ENCODE results near the gene HS3ST2.
A peak's percentile ranks its signal among the peaks of the same experiment; 100 is the strongest.
"Not testable (repeated sequence)": the region's sequence is repeated elsewhere in the genome, so short reads cannot be mapped to it uniquely, and the experiment has no call there.

HS3ST2 gene

GRCh38 chr16:22885951-22886350 lies 72.0 kb downstream of the HS3ST2 start:
- no peak for DNase-seq

GRCh38 chr16:22886927-22887326 lies 73.0 kb downstream of the HS3ST2 start:
- DNase-seq: no peak

DNA sequence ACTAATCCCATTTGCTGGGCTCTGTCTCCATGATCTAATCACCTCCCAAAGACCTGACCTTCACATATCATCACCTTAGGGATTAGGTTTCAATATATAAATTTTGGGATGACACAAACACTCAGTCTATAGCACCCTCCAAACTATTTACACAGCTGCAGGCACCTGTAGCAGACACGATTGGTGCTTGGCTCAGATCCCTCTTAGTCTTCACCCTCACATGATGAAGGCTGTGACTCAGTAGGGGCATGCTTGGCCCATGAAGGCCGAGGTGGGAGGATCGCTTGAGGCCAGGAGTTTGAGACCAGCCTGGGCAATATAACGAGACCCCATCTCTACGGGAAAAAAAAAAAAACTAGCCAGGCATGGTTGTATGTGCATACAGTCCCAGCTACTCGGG lies 73.5 kb downstream of the HS3ST2 start:
- no peak for DNase-seq

DNA sequence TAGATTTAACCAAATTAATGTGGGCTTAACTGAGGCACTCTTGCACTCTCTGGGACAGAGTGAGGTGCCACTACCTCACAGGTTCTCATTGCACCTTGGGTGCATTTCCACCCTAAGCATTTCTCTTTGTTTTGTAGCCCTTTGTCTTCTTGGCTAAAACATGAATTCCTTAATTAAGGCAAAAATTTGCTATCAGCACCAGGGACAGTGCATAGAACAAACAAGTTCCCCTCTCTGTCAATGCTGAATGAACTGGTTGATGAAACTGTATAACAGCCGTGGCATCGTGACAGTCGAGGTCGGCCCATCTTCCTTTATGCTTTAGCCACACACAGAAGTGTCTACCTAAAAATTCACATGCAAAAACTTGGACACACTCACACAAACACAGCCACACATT lies 74.8 kb downstream of the HS3ST2 start:
- no peak for DNase-seq

- DNase-seq: no peak
Observed at GRCh38 chr16:22890976-22891375, 77.0 kb downstream of the HS3ST2 start.

GRCh38 chr16:22897184-22897583 lies 83.2 kb downstream of the HS3ST2 start:
- DNase-seq: no peak

DNA sequence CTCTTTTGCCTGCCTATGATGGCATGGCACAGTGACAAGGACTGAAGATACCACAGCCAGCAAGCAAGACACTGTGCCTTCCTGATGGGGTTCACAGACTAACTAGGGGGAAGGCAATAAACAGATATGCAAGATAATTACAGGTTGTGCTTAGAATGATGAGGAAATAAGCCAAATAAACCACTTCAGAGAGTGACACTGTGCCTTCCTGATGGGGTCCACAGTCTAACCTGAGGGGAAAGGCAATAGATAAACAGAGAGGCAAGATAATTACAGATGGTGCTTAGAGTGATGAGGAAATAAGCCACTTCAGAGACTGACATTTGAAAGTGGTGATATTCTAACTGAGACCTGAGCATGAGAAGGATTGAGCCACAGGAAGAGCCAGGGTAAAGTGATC lies 84.2 kb downstream of the HS3ST2 start:
- no peak for DNase-seq

- DNase-seq: peak; percentile 70
Observed at GRCh38 chr16:22898874-22899348, 84.9 kb downstream of the HS3ST2 start.

GRCh38 chr16:22899567-22899966 lies 85.6 kb downstream of the HS3ST2 start:
- DNase-seq: not testable (repeated sequence)

DNA sequence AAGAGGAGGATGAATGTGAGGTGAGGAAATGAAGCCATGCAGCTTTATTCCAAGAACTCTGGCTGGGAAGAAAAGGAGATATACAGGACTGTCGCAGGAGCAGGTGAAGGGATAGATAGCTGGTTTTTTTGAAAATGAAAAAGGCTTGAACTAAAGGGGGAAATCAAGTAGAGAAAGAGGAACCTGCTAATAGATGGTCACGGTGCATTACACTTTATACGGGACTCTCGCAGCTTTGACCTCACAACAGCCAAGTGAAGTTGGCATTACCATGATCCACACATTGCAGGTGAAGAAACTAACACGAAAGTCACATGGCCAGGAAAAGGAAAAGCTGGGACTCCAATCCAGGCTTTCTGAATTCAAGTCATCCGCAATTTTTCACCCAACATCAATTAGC lies 86.9 kb downstream of the HS3ST2 start:
- no peak for DNase-seq

DNA sequence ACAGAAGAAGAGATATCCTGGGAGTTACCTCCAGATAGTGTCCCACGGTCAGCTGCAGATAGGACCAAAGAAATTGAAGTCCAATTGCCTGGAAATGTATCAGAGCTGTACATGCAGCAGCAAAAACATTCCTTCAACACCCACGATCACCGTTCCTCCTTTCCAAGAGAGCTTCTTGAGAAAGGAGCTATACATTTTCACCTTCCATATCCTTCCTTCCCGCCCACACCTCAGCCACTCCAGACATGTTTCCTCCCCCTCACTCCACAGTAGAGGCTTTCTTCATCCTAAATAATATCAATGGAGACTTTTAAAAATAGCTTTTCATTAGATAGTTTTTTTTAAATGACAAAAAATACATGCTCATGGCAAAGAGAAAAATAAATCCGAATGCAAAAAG lies 87.6 kb downstream of the HS3ST2 start:
- DNase-seq: no peak

DNA sequence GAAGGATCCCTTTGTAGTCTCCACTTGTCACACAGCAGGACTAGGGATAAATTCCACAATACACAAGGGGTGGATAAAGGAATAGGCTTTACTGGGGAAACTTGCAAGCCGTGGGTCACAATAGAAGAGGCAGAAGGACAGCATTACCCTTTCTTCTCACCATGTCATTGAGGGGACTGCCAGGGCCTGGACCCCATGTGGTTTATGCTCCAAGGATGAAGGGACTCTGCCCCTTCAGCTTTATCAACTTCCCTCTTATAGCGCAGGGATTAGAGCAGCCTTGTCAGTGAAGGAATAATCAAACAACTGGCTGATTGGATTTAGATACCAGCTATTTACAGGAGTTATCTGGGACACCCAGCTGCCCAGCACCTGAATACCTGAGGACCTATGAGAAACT lies 89.8 kb downstream of the HS3ST2 start:
- DNase-seq: no peak

DNA sequence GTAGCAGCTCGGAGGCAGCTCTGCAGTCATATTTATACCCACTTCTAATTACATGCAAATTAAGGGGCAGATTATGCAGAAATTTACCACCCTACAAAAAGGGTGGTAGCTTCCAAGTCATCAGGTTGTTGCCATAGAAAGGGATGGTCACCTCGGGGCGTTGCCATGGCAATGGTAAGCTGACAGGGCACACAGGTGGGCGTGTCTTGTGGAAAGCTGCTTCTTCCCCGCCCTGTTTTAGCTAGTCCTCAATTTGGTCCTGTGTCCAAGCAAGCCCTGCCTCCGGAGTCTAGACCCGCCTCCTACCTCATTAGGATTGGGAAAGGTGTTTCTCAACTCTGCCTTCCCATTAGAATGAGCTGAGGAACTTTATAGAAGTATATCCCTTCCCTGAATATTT lies 98.7 kb downstream of the HS3ST2 start:
- DNase-seq: no peak

DNA sequence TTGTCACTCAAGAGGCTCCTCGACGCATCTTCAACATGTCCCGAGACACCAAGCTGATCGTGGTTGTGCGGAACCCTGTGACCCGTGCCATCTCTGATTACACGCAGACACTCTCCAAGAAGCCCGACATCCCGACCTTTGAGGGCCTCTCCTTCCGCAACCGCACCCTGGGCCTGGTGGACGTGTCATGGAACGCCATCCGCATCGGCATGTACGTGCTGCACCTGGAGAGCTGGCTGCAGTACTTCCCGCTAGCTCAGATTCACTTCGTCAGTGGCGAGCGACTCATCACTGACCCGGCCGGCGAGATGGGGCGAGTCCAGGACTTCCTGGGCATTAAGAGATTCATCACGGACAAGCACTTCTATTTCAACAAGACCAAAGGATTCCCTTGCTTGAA lies 101.0 kb downstream of the HS3ST2 start:
- no peak for DNase-seq

DNA sequence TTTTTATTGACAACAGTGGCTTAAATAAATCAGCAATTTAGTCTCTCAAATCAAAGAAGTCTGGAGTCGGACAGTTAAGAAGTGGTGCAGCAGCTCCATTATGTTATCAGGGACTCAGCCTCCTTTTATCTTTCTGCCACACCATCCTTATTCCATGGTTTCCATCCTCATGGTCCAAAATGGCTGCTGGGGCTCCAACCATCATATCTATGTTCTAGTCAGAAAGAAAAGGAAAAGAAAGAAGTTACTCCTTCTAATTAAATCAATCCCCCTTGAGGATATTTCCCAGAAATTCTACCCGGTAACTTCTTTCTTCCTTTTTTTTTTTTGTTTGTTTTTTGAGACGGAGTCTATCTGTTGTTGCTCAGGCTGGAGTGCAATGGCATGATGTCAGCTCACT lies 109.5 kb downstream of the HS3ST2 start:
- no peak for DNase-seq

DNA sequence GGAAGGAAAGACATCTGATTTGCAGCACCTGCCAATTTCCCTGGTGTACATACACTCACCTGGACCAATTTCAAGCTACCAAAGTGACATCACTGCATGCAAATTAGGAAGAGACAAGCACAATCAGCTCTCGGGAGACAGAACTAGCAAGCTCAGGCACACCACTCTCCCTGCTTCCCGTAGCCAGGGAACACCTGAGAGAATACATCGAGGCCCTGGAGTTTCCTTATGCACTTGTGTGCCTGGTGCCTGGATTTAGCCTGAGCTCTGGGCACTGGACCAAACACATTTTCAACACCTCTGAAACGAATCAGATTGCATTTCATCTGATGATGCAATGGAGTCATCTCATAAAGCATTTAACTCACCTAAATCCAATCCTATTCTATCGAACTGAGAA lies 110.5 kb downstream of the HS3ST2 start:
- no peak for DNase-seq

GRCh38 chr16:22926105-22926751 lies 112.3 kb downstream of the HS3ST2 start:
- no peak for DNase-seq

- DNase-seq: no peak
Observed at GRCh38 chr16:22927306-22927705, 113.3 kb downstream of the HS3ST2 start.

- no peak for DNase-seq
Observed at GRCh38 chr16:22928882-22929435, 115.0 kb downstream of the HS3ST2 start.

- no peak for DNase-seq
Observed at GRCh38 chr16:22929461-22929860, 115.5 kb downstream of the HS3ST2 start.

DNA sequence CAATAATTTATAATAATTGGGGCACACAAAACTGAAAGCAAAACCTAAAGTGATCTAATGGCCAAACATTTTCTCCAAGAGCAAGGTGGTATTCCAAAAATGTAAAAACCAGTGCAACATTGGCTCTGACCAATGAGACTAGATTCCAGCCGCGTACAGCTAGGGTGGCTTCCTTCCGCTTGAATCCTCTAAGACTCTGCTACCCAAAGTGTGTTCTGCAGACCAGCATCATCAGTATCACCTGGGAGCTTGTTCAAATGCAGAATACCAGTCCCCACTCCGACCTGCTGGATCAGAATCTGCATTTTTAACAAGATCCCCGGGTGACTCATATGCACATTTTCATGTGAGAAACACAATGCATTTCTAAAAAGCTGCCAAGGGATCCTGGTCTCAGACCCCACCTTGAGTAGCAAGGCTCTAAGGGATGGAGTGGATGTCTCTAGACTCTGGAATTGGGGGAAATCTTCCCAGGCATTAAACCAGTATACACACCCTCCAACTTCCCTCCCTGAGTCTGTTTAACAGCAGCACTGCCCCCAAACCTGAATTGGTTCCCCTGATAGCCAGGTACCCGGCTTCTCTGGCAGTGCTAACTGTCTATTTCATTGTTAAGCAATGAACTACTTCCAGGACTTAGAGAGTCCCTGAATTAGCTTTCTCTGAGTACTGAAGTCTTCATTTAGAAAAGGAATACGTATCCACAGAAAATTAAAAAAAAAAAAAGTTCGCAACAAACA lies 118.2 kb downstream of the HS3ST2 start:
- DNase-seq: no peak

- no peak for DNase-seq
Observed at GRCh38 chr16:22933173-22933572, 119.2 kb downstream of the HS3ST2 start.

- DNase-seq: no peak
Observed at GRCh38 chr16:22934786-22935185, 120.8 kb downstream of the HS3ST2 start.

GRCh38 chr16:22937169-22937568 lies 123.2 kb downstream of the HS3ST2 start:
- DNase-seq: no peak

All from hematopoietic multipotent progenitor cell treated with erythropoietin and hydrocortisone succinate and interleukin-3 and kit ligand, for 8 days (in vitro differentiated cells).